VCaP (cell line): ENCODE results near the gene FAF2.

Experiments used
- H3K27ac ChIP-seq: fragments of 450-650 bp; 2 replicates; pipeline ENCODE4 v1.5.1; 2017
- CTCF ChIP-seq: fragments of 450-650 bp; conservative IDR thresholded peaks from 2 replicates; pipeline ENCODE4 v1.5.1; 2017; ENCODE audit warnings: mild to moderate bottlenecking, moderate library complexity

The FAF2 gene

DNA sequence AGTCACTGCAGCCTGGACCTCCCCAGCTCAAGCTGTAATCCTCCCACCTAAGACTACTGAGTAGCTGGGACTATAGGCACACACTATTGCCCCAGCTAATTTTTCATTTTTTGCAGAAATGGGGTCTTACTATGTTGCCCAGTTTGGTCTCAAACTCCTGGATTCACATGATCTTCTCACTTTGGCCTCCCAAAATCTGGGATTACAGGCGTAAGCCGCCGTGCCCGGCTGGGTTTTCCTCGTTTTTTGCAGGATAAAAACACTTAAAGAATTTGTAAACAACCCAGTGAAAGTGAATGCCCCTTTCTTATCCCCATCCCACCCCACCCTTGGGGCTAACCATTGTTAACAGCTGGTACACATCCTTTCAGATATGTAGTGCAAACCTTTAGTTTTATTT, 39.6 kb upstream of the FAF2 start:
- no peak overlapping the region for H3K27ac ChIP-seq
- no peak for TF ChIP-seq CTCF

DNA sequence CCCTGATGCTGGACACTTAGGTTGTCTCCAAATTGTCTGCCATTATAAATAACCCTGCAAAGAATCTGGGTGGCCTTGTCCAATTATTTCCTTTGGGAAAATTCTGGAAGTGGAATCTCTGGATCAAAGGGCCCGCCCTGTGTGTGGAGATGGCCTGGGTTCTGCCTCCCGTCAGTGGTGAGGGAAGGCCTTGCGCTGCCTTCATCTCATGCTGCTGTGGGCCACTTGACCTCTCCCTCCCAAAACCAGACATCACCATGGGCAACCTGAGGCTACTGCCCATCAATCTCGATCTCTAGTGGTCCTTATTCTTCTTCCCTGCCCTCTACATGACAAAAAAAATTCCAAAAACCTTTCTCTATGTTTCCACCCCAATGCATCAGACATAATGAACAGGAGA, 38.4 kb upstream of the FAF2 start:
- no peak for TF ChIP-seq CTCF
- H3K27ac ChIP-seq, result no peak overlapping the region

- no peak; the same call in 1 of the 2 replicates for TF ChIP-seq CTCF
- no peak overlapping the region for H3K27ac ChIP-seq
Measured at GRCh38 chr5:176410486-176411180, 37.6 kb upstream of the FAF2 start.

GRCh38 chr5:176412517-176413254, 35.5 kb upstream of the FAF2 start:
- no peak overlapping the region for H3K27ac ChIP-seq
- no peak for TF ChIP-seq CTCF

DNA sequence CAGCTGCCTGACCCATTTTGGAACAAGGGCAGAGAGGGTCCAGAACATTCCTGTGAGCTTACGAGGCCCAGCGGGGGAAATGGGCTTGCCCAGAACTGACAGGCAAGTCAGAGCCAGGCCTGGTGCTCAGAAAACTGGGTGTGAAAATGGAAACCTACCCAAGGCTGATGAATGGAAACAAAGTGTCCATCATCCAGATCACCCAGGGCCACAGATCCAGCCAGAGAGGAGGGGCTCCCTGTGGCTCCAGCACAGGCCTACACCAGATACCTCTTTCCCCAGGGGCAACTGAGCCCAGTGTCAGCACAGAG, 35.0 kb upstream of the FAF2 start:
- no peak overlapping the region for H3K27ac ChIP-seq
- no peak for TF ChIP-seq CTCF

GRCh38 chr5:176413709-176414191, 34.4 kb upstream of the FAF2 start:
- no peak for TF ChIP-seq CTCF

DNA sequence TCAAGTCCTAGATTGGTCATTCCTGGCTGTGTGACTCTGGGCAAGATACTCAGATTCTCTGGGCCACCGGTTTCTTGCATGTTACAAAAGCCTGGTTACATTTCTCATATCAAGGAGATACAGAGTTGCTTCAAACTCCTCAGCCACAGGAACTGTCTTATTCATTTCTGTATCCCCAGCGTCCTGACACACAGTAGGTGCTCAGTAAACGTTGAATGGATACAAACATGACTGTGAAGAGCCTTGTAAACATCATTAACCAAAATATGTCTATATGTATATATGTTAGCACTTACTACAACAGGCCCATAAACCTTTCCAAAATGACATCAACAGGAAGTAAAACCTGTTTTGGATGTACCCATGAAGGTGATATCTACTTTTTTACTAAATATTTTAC, 33.5 kb upstream of the FAF2 start:
- no peak overlapping the region for H3K27ac ChIP-seq
- TF ChIP-seq CTCF, result no peak

More at GRCh38 chr5:176413709-176414191, 34.4 kb upstream of the FAF2 start:
- no peak overlapping the region for H3K27ac ChIP-seq
